OCI-LY1 (cell line): ENCODE results near the gene CEP95.

Experiments
- H2AFZ ChIP-seq: fragments of 200-600 bp; sonication (generic), shearing (Covaris generic); 2 replicates; pipeline ENCODE4 v1.6.0; 2014; ENCODE audit warnings: antibody characterized with exemption, mild to moderate bottlenecking, low read length
- H3F3A ChIP-seq: fragments of 200-600 bp; sonication (generic), shearing (Covaris generic); 2 replicates; pipeline ENCODE4 v1.6.0; 2014; ENCODE audit warnings: mild to moderate bottlenecking, antibody characterized with exemption, low read length, moderate library complexity; ENCODE audit not compliant: insufficient read depth
- H3K27ac ChIP-seq: fragments of 200-600 bp; sonication (generic); 2 replicates; pipeline ENCODE4 v1.5.1; 2014; ENCODE audit warnings: low read length, mixed run types, mild to moderate bottlenecking, low read depth; ENCODE audit not compliant: poor library complexity, severe bottlenecking
- H3K27me3 ChIP-seq: fragments of 200-600 bp; sonication (generic); 2 replicates; pipeline ENCODE4 v1.6.0; 2014; ENCODE audit warnings: antibody characterized with exemption, mild to moderate bottlenecking, low read length, moderate library complexity; ENCODE audit not compliant: insufficient read depth
- H3K36me3 ChIP-seq: fragments of 200-600 bp; sonication (generic); 2 replicates; pipeline ENCODE4 v1.6.1; 2014; ENCODE audit warnings: mild to moderate bottlenecking, antibody characterized with exemption, low read length, moderate library complexity, mixed read lengths; ENCODE audit not compliant: insufficient read depth
- H3K4me1 ChIP-seq: fragments of 200-600 bp; sonication (generic); 2 replicates; pipeline ENCODE4 v1.5.1; 2014; ENCODE audit warnings: mild to moderate bottlenecking, low read length, moderate library complexity; ENCODE audit not compliant: insufficient read depth, severe bottlenecking
- H3K4me2 ChIP-seq: fragments of 200-600 bp; sonication (generic), shearing (Covaris generic); 2 replicates; pipeline ENCODE4 v1.6.1; 2014; ENCODE audit warnings: low read length
- H3K4me3 ChIP-seq: fragments of 200-600 bp; sonication (generic); 2 replicates; pipeline ENCODE4 v1.5.1; 2014; ENCODE audit warnings: low read length, low read depth, mild to moderate bottlenecking, mixed read lengths; ENCODE audit not compliant: poor library complexity, severe bottlenecking
- H3K79me2 ChIP-seq: fragments of 200-600 bp; shearing (Covaris generic); 2 replicates; pipeline ENCODE4 v1.6.1; 2016; ENCODE audit warnings: mixed run types, low read length, mixed read lengths; ENCODE audit not compliant: insufficient read depth
- H3K9ac ChIP-seq: fragments of 200-600 bp; sonication (generic), shearing (Covaris generic); 2 replicates; pipeline ENCODE4 v1.6.1; 2014; ENCODE audit warnings: mild to moderate bottlenecking, low read length, mixed read lengths
- H3K9me2 ChIP-seq: fragments of 200-600 bp; sonication (generic), shearing (Covaris generic); 2 replicates; pipeline ENCODE4 v1.6.1; 2014; ENCODE audit warnings: low read depth, mild to moderate bottlenecking, low read length, mixed read lengths
- H3K9me3 ChIP-seq: fragments of 200-600 bp; shearing (Covaris generic); 2 replicates; pipeline ENCODE4 v1.6.1; 2014; ENCODE audit warnings: low read length, mixed read lengths
- H4K20me1 ChIP-seq: fragments of 200-600 bp; sonication (generic), shearing (Covaris generic); 2 replicates; pipeline ENCODE4 v1.6.0; 2016; ENCODE audit warnings: mild to moderate bottlenecking, low read length; ENCODE audit not compliant: insufficient read depth
- CTCF ChIP-seq: fragments of 200-600 bp; sonication (generic), shearing (Covaris generic); IDR thresholded peaks from 2 replicates; pipeline ENCODE4 v1.5.1; 2017; ENCODE audit warnings: mild to moderate bottlenecking, antibody characterized with exemption, low read length, moderate library complexity, mixed read lengths
- EZH2 ChIP-seq: fragments of 200-600 bp; sonication (generic), shearing (Covaris generic); IDR thresholded peaks from 2 replicates; pipeline ENCODE4 v1.8.0; 2017; ENCODE audit warnings: borderline replicate concordance, mixed run types, mild to moderate bottlenecking, antibody characterized with exemption, low read length, moderate library complexity, mixed read lengths

Gene CEP95

GRCh38 chr17:64484380-64484779, 22.4 kb upstream of the CEP95 start:
- no peaks in the 10 kb centered on the region for H3F3A ChIP-seq
- no peak overlapping the region for H3K9ac ChIP-seq
- TF ChIP-seq EZH2, result no peak
- no peak for TF ChIP-seq CTCF
- no peaks in the 10 kb centered on the region for H3K79me2 ChIP-seq
- H4K20me1 ChIP-seq, result no peaks in the 10 kb centered on the region
- H3K36me3 ChIP-seq, result peaks cover 78% of the 10 kb centered on the region
- H3K4me3 ChIP-seq, result no peak overlapping the region
- no peaks in the 10 kb centered on the region for H3K27me3 ChIP-seq
- no peaks in the 10 kb centered on the region for H3K9me2 ChIP-seq
- no peak overlapping the region for H3K27ac ChIP-seq
- H3K9me3 ChIP-seq, result no peaks in the 10 kb centered on the region
- H2AFZ ChIP-seq, result no peak overlapping the region
- no peak overlapping the region for H3K4me2 ChIP-seq
- H3K4me1 ChIP-seq, result no peaks in the 10 kb centered on the region

- Histone ChIP-seq H3K4me2 (no peak overlapping the region), H3K27ac (no peak overlapping the region), H3K36me3 (peaks cover 86% of the 10 kb centered on the region), H3K9me3 (no peaks in the 10 kb centered on the region), H3F3A (no peaks in the 10 kb centered on the region), H2AFZ (no peak overlapping the region), H3K9me2 (no peaks in the 10 kb centered on the region), H3K27me3 (no peaks in the 10 kb centered on the region), H4K20me1 (no peaks in the 10 kb centered on the region), H3K9ac (no peak overlapping the region), H3K4me1 (no peaks in the 10 kb centered on the region), H3K79me2 (no peaks in the 10 kb centered on the region), H3K4me3 (no peak overlapping the region)
- TF ChIP-seq CTCF (no peak), EZH2 (no peak)
These were observed 18.5 kb upstream of the CEP95 start for GRCh38 chr17:64488301-64488700.

DNA sequence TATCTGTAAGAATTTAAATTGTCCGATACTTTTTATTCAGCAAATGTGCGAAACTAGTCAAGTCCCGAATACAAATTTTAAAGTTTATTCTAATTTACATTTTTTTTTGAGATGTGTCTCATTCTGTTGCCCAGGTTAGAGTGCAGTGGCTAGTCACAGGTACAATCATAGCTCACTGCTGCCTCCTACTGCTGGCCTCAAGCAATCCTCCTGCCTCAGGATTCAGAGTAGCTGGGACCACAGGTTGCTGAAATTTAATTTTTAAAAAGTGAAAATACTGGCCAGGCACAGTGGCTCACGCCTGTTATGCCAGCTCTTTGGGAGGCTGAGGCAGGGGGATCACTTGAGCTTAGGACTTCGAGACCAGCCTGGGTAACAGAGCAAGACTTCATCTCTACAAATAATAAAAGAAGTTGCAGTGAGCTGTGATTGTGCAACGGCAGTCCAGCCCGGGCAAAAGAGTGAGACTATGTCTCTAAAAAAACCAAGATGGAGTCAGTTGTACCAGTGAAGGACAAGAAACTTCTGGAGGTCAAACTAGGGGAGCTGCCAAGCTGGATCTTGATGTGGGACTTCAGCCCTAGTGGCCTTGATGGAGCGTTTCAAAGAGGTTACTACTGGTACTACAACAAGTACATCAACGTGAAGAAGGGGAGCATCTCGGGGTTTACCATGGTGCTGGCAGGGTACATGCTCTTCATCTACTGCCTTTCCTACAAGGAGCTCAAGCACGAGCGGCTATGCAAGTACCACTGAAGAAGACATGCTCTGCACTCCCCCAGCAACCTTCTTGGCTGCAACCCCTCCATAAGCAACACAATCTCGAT, 15.5 kb upstream of the CEP95 start:
- Histone ChIP-seq H3K9me2 (no peaks in the 10 kb centered on the region), H3K4me1 (peaks cover 23% of the 10 kb centered on the region), H3K36me3 (peaks cover 71% of the 10 kb centered on the region), H4K20me1 (no peaks in the 10 kb centered on the region), H3K27me3 (no peaks in the 10 kb centered on the region), H2AFZ (no peak overlapping the region), H3K79me2 (peaks cover 10% of the 10 kb centered on the region), H3K9me3 (no peaks in the 10 kb centered on the region), H3K9ac (no peak overlapping the region), H3K27ac (no peak overlapping the region), H3K4me3 (no peak overlapping the region), H3K4me2 (no peak overlapping the region), H3F3A (no peaks in the 10 kb centered on the region)
- TF ChIP-seq CTCF, result peak; percentile 71
- TF ChIP-seq EZH2, result no peak
